Epithelial cell of proximal tubule (primary cell): ENCODE data around the gene ARHGAP26. TPM values are rescaled to one million over a fixed set of nuclear protein-coding genes. Genes with fewer than 3 reads are reported as not detected.

Experiments used
- DNase-seq: peaks from one replicate; pipeline ENCODE4 v3.0.0-alpha.2; 2011; ENCODE audit warnings: low read depth
- H3K4me3 ChIP-seq: 2 replicates; pipeline ENCODE4 v1.5.1; 2011; ENCODE audit warnings: low read depth, mild to moderate bottlenecking, low read length
- total RNA-seq: library from RNA; depleted of rRNA; stranded (reverse); fragments of >200 nt; gene quantifications from 2 replicates; pipeline ENCODE4 v1.2.3, GENCODE V29; 2015
- TF ChIP-seq, protein P1 (sequence below): conservative IDR thresholded peaks from 2 replicates; pipeline ENCODE4 v1.5.1; 2012; ENCODE audit warnings: low read depth, mild to moderate bottlenecking, low read length

ARHGAP26 gene
- total RNA-seq, 1 donor from 2014 or later, result 7.0 TPM

GRCh38 chr5:142878638-142879037 is 108.5 kb downstream of the ARHGAP26 start:
- DNase-seq, result no peak
- TF ChIP-seq, protein P1, sequence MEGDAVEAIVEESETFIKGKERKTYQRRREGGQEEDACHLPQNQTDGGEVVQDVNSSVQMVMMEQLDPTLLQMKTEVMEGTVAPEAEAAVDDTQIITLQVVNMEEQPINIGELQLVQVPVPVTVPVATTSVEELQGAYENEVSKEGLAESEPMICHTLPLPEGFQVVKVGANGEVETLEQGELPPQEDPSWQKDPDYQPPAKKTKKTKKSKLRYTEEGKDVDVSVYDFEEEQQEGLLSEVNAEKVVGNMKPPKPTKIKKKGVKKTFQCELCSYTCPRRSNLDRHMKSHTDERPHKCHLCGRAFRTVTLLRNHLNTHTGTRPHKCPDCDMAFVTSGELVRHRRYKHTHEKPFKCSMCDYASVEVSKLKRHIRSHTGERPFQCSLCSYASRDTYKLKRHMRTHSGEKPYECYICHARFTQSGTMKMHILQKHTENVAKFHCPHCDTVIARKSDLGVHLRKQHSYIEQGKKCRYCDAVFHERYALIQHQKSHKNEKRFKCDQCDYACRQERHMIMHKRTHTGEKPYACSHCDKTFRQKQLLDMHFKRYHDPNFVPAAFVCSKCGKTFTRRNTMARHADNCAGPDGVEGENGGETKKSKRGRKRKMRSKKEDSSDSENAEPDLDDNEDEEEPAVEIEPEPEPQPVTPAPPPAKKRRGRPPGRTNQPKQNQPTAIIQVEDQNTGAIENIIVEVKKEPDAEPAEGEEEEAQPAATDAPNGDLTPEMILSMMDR, result no peak
- no peak overlapping the region for H3K4me3 ChIP-seq

DNA sequence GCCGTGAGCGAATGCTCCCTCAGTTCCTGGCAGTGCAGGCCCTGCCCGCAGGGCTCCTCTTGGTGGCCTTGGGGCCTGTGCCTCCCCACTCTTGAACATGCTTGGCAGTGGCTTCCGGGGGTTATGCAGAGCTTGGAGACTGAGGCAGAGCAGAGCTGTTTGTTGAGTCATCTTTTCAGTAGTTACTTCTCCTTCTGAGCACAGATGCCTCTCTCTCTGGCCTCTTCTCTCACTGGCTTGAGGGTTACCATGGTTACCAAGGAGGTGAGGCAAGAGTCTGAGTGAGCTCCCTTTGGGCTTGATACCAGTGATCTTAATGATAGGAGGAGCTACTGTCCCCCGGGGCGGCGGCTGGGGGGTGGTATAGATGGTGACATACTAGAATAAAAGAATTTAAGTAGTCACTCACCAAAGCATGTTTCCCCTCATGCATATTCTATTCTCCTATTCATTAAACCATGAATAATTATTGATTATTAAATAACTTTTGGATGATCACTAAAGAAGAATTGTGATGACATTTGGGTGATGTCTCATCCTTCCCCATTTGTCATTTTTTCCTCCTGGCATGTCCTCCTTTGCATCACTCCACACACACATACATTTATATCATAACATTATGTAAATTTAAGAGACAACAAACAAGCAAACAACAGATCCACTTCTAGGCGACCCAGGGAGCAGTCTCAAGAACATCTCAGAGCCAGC is 111.1 kb downstream of the ARHGAP26 start:
- TF ChIP-seq, protein P1, result no peak
- H3K4me3 ChIP-seq, result no peak overlapping the region
- no peak for DNase-seq

DNA sequence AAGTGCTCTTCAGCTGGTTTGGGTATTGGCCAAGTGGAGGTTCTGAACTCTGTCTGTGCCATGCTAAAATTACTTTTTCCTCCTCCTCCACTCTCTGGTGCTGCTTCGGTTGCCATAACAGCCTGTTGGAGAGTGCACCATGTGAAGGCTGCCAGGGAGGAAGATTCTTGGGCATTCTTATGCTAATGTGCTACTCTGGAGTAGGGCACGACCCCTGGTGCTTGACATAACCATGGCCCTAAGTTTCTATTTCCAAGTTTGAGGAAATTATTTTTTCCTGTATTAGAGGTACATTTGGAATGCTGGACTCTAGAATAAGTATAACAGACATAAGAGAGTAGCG is 111.6 kb downstream of the ARHGAP26 start:
- no peak overlapping the region for H3K4me3 ChIP-seq
- TF ChIP-seq, protein P1, result no peak
- DNase-seq, result no peak

- H3K4me3 ChIP-seq, result no peak overlapping the region
- DNase-seq, result no peak
- TF ChIP-seq, protein P1, result no peak
These were observed 112.8 kb downstream of the ARHGAP26 start for GRCh38 chr5:142883025-142883424.

GRCh38 chr5:142883438-142883837 is 113.3 kb downstream of the ARHGAP26 start:
- TF ChIP-seq, protein P1, result no peak
- DNase-seq, result no peak
- no peak overlapping the region for H3K4me3 ChIP-seq

- no peak for DNase-seq
- TF ChIP-seq, protein P1, result no peak
These were observed 113.9 kb downstream of the ARHGAP26 start for GRCh38 chr5:142884029-142884428.

DNA sequence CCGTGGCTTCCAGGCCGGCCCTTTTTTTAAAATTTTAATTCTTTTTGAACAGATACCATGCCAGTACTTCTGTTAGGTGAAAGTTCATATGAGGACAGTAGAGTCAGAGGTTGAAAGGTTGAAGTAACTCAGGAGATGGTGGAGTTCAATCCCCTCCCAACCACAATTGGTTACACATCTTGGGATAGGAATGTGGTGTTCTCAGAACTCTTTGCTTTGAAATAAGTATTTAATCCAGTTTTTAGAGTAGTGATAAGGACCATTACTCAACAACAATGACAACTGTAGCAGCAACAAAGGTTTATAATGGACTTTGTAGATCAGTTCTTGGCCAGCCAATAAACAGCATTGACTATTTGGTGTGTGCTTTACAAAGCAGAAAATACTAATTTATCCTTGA is 116.0 kb downstream of the ARHGAP26 start:
- no peak for DNase-seq
- H3K4me3 ChIP-seq, result no peak overlapping the region
- TF ChIP-seq, protein P1, result no peak

More at GRCh38 chr5:142884029-142884428, 113.9 kb downstream of the ARHGAP26 start:
- no peak overlapping the region for H3K4me3 ChIP-seq
